HFF-Myc (cell line): ENCODE data around the gene ABCA6.

Source experiments
- DNase-seq: peaks from one replicate; pipeline ENCODE4 v3.0.0-alpha.2; 2011; ENCODE audit warnings: low read depth; ENCODE audit errors: extremely low read depth
- H3K4me3 ChIP-seq: replicated peaks from 2 replicates; pipeline ENCODE4 v1.5.1; 2011; ENCODE audit warnings: low read depth, mild to moderate bottlenecking, control low read depth, low read length
- TF ChIP-seq, protein P1 (sequence below): IDR thresholded peaks from 2 replicates; pipeline ENCODE4 v1.5.1; 2012; ENCODE audit warnings: mild to moderate bottlenecking, low read depth, low read length, control low read depth; ENCODE audit errors: missing control alignments

Gene ABCA6

DNA sequence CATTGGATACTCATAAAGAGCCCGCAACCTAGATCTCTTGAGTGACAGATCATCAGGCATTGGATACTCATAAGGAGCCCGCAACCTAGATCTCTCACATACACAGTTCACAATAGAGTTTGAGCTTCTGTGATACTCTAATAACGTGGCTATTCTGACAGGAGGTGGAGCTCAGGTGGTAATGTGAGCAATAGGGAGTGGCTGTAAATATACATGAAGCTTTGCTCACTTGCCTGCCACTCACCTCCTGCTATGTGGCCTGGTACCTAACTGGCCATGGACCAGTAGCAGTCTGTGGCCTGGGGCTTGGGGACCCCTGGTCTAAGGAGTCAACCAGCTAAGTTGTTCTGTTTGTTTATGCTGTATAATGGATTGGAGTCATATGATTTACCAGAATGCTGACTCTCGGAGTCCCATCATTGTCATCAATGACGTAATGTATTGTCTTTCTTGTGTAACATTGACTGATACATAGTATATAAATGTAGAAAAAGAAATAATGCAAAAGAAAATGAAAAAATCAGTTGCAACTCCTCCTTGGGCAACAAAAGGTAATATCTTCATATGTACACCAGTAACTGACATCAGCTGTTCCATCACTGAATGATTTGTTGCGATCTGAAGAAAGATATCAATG lies 98.5 kb downstream of the ABCA6 start:
- TF ChIP-seq, protein P1, sequence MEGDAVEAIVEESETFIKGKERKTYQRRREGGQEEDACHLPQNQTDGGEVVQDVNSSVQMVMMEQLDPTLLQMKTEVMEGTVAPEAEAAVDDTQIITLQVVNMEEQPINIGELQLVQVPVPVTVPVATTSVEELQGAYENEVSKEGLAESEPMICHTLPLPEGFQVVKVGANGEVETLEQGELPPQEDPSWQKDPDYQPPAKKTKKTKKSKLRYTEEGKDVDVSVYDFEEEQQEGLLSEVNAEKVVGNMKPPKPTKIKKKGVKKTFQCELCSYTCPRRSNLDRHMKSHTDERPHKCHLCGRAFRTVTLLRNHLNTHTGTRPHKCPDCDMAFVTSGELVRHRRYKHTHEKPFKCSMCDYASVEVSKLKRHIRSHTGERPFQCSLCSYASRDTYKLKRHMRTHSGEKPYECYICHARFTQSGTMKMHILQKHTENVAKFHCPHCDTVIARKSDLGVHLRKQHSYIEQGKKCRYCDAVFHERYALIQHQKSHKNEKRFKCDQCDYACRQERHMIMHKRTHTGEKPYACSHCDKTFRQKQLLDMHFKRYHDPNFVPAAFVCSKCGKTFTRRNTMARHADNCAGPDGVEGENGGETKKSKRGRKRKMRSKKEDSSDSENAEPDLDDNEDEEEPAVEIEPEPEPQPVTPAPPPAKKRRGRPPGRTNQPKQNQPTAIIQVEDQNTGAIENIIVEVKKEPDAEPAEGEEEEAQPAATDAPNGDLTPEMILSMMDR = no peak
- DNase-seq = no peak
- no peak overlapping the region for H3K4me3 ChIP-seq

DNA sequence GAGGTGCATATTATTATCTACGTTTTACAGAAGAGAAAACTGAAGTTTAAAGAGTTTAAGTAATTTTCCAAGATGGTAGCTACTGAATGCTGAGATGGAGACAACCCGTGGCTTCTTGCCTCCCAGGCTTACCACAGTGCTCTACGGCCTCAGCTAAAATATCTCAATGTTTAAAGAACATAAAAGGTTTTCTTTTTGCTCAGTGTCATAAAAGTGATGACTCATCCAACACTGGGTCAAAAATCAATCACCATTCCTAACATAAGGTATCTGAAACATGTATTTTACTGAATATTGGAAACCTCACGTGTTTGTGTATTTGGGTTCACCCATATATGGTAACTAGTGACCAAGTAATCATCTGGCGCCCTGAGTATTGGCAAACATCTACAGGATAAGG lies 99.4 kb downstream of the ABCA6 start:
- no peak for DNase-seq
- TF ChIP-seq, protein P1 = no peak
- no peak overlapping the region for H3K4me3 ChIP-seq

DNA sequence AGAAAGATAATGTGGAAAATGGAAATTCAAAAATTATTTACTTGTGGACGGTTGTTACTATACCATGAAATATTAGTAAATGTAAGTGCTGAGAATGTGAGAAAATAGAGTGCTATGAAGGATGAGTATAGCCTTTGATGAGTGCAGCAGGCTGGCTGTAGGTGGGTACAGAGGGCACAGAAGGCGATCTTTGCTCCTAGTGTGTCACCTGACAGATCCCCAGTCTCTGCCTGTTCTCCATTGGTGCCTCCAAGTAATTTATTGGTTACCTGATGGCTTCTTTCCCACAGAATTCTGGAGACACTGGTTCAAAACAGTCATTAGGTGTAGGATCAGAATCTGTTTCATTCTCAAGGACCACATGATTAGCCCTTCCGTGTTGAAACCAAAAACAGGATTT lies 109.9 kb downstream of the ABCA6 start:
- TF ChIP-seq, protein P1 = no peak
- DNase-seq = no peak
- no peak overlapping the region for H3K4me3 ChIP-seq

DNA sequence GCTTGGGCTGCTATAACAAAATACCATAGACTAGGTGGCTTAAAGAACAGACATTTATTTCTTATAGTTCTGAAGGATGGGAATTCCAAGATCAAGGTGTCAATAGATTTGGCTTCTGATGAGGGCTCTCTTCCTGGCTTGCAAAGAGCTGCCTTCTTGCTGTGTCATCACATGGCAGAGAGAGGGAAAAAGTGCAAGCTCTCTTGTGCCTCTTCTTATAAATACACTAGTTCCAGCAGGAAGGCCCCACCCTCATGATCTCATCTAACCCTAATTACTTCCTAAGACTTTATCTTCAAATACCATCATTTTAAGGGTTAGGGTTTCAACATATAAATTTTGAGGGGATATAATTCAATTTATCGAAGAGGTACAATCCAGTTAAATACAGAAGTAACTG lies 111.5 kb downstream of the ABCA6 start:
- no peak for DNase-seq
- H3K4me3 ChIP-seq = no peak overlapping the region
- TF ChIP-seq, protein P1 = no peak
